HEK293 (cell line): ENCODE results near the gene KCNF1.

Source experiments
- CTCF ChIP-seq: fragments of 450-650 bp; formaldehyde crosslinking; IDR thresholded peaks from 2 replicates; pipeline ENCODE4 v1.5.1; 2016; ENCODE audit warnings: missing biosample characterization, missing genetic modification characterization
- PRDM1 ChIP-seq: fragments of 450-650 bp; formaldehyde crosslinking; IDR thresholded peaks from 2 replicates; pipeline ENCODE4; 2016; ENCODE audit warnings: missing biosample characterization, missing genetic modification characterization
- REST ChIP-seq: fragments of 450-650 bp; formaldehyde crosslinking; IDR thresholded peaks from 2 replicates; pipeline ENCODE4 v1.5.1; 2016; ENCODE audit warnings: missing biosample characterization, missing genetic modification characterization
- ZNF426 ChIP-seq: fragments of 450-650 bp; formaldehyde crosslinking; IDR thresholded peaks from 2 replicates; pipeline ENCODE4 v1.5.1; 2017; ENCODE audit warnings: missing biosample characterization, missing genetic modification characterization, mild to moderate bottlenecking, inconsistent platforms, moderate library complexity
- ZNF544 ChIP-seq: fragments of 450-650 bp; formaldehyde crosslinking; IDR thresholded peaks from 2 replicates; pipeline ENCODE4 v1.5.0; 2017; ENCODE audit warnings: missing biosample characterization, missing genetic modification characterization
- ZNF658 ChIP-seq: fragments of 450-650 bp; formaldehyde crosslinking; IDR thresholded peaks from 2 replicates; pipeline ENCODE4; 2016; ENCODE audit warnings: missing biosample characterization, missing genetic modification characterization
- ZNF843 ChIP-seq: fragments of 450-650 bp; formaldehyde crosslinking; IDR thresholded peaks from 2 replicates; pipeline ENCODE4 v1.5.1; 2016; ENCODE audit warnings: missing biosample characterization, missing genetic modification characterization
- TF ChIP-seq, protein P1 (sequence below): sonication (generic); formaldehyde crosslinking; IDR thresholded peaks from 2 replicates; pipeline ENCODE4 v1.8.1; 2022; ENCODE audit warnings: mild to moderate bottlenecking, moderate library complexity, missing genetic modification reagents
- TF ChIP-seq, protein P2 (sequence below): fragments of 450-650 bp; IDR thresholded peaks from 2 replicates; pipeline ENCODE4 v1.5.1; 2018; ENCODE audit warnings: missing biosample characterization, missing genetic modification characterization

GRCh38 chr2:10944799-10945198 is 33.1 kb downstream of the KCNF1 start:
- TF ChIP-seq REST (no peak), PRDM1 (no peak), CTCF (tag by site-specific recombination) (no peak), ZNF544 (tag by site-specific recombination) (no peak), ZNF658 (tag by site-specific recombination) (no peak), ZNF843 (tag by site-specific recombination) (no peak), ZNF426 (no peak)
- TF ChIP-seq, protein P1, sequence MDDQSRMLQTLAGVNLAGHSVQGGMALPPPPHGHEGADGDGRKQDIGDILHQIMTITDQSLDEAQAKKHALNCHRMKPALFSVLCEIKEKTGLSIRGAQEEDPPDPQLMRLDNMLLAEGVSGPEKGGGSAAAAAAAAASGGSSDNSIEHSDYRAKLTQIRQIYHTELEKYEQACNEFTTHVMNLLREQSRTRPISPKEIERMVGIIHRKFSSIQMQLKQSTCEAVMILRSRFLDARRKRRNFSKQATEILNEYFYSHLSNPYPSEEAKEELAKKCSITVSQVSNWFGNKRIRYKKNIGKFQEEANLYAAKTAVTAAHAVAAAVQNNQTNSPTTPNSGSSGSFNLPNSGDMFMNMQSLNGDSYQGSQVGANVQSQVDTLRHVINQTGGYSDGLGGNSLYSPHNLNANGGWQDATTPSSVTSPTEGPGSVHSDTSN (CRISPR knock-in tag), result no peak
- TF ChIP-seq, protein P2, sequence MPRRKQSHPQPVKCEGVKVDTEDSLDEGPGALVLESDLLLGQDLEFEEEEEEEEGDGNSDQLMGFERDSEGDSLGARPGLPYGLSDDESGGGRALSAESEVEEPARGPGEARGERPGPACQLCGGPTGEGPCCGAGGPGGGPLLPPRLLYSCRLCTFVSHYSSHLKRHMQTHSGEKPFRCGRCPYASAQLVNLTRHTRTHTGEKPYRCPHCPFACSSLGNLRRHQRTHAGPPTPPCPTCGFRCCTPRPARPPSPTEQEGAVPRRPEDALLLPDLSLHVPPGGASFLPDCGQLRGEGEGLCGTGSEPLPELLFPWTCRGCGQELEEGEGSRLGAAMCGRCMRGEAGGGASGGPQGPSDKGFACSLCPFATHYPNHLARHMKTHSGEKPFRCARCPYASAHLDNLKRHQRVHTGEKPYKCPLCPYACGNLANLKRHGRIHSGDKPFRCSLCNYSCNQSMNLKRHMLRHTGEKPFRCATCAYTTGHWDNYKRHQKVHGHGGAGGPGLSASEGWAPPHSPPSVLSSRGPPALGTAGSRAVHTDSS (tag by site-specific recombination), result no peak
